WTC11 (cell line): ENCODE results near the gene MKI67.

Experiments
- CTCF ChIP-seq: fragments of 200-600 bp; IDR thresholded peaks from 2 replicates; pipeline ENCODE4 v1.8.0; 2022; ENCODE audit warnings: antibody characterized with exemption
- ETV6 ChIP-seq: sonication (generic); formaldehyde crosslinking; IDR thresholded peaks from 2 replicates; pipeline ENCODE4 v1.8.1; 2022; ENCODE audit warnings: mild to moderate bottlenecking, missing genetic modification reagents
- FOXJ3 ChIP-seq: sonication (generic); formaldehyde crosslinking; IDR thresholded peaks from 2 replicates; pipeline ENCODE4 v1.9.0; 2021; ENCODE audit warnings: missing genetic modification reagents, mild to moderate bottlenecking, borderline replicate concordance
- NFYB ChIP-seq: sonication (generic); formaldehyde crosslinking; conservative IDR thresholded peaks from 2 replicates; pipeline ENCODE4 v1.8.0; 2022; ENCODE audit warnings: low read depth, missing genetic modification reagents

- TF ChIP-seq CTCF: no peak
- TF ChIP-seq FOXJ3: no peak
- no peak for TF ChIP-seq ETV6 (CRISPR knock-in tag)
- TF ChIP-seq NFYB (CRISPR knock-in tag): no peak
Measured at GRCh38 chr10:128147669-128148068, 21.4 kb upstream of the MKI67 start.
